Hepatocyte (in vitro differentiated cells): ENCODE results near the gene CATSPERD.

Experiments
- CTCF ChIP-seq: fragments of 200-600 bp; sonication (generic); IDR thresholded peaks from 2 replicates; pipeline ENCODE4 v1.5.1; 2016; ENCODE audit warnings: antibody characterized with exemption, mild to moderate bottlenecking; ENCODE audit not compliant: poor library complexity
- EZH2 ChIP-seq: fragments of 200-600 bp; sonication (generic); IDR thresholded peaks from 2 replicates; pipeline ENCODE4 v1.6.1; 2016; ENCODE audit warnings: antibody characterized with exemption, mild to moderate bottlenecking, borderline replicate concordance
- EZH2phosphoT487 ChIP-seq: fragments of 200-600 bp; sonication (generic); IDR thresholded peaks from one replicate; pipeline ENCODE4 v1.6.1; 2018; ENCODE audit warnings: antibody characterized with exemption, mild to moderate bottlenecking, low read depth, moderate library complexity; ENCODE audit not compliant: unreplicated experiment, severe bottlenecking

DNA sequence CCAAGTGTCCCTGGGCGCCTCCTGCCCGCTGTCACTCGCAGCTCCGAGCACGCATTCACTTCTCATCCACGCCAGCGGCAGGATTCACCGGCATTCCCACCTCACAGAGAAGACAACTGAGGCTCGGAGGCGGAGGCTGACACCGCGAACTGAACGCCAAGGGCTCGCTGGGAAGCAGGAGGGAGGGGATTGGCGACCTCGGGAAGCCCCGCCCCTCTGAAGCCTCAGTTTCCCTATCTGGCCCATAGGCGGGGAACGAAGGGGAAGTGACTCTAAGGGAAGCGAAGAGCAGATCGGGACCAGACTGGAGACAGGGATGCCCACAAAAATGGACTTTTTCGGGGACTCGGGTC, 40.4 kb upstream of the CATSPERD start:
- no peak for TF ChIP-seq CTCF
- no peak for TF ChIP-seq EZH2phosphoT487
- TF ChIP-seq EZH2: no peak
